SKM-1 treated with dmso at 0.1 percent for 144 hours (cell line): ENCODE data around the gene NME4.

Source experiments
- DNase-seq: peaks from one replicate; lab custom pipeline; 2025; ENCODE audit not compliant: unreplicated experiment; lab: John Stamatoyannopoulos, UW

The NME4 gene

GRCh38 chr16:363110-363765 lies 33.8 kb upstream of the NME4 start:
- no peak for DNase-seq

- no peak for DNase-seq
Measured at GRCh38 chr16:363766-364490, 33.1 kb upstream of the NME4 start.

GRCh38 chr16:364595-365491 lies 32.2 kb upstream of the NME4 start:
- DNase-seq, result no peak

- DNase-seq, result no peak
Measured at GRCh38 chr16:366476-366875, 30.5 kb upstream of the NME4 start.

DNA sequence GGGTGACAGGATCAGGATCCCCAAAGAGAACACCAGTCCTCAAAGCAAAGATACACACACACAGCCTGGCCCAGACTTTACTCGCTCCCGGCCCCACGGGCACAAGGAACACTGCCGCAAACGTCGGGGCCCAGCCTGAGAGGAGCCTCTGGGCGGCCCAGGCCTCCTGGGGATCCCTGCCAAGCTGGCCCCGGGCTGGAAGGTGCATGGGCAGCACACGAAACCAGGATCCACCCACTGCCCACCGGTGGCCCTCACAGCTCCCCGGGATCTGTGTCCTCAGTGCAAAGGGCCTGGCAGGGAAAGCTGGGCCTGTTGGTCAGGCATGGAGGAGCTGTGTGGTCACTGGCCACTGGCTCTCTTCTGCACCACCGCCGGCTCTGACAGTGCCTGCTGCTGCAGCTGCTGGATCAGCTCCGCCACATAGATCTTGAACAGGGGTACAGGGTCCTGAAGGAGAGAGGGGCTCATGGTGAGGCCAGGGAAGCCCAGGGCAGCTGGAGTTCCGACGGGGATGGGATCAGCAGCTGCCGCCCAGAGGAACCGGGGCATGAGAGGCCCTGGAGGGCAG lies 29.6 kb upstream of the NME4 start:
- no peak for DNase-seq

GRCh38 chr16:368388-369158 lies 28.4 kb upstream of the NME4 start:
- DNase-seq, result no peak

DNA sequence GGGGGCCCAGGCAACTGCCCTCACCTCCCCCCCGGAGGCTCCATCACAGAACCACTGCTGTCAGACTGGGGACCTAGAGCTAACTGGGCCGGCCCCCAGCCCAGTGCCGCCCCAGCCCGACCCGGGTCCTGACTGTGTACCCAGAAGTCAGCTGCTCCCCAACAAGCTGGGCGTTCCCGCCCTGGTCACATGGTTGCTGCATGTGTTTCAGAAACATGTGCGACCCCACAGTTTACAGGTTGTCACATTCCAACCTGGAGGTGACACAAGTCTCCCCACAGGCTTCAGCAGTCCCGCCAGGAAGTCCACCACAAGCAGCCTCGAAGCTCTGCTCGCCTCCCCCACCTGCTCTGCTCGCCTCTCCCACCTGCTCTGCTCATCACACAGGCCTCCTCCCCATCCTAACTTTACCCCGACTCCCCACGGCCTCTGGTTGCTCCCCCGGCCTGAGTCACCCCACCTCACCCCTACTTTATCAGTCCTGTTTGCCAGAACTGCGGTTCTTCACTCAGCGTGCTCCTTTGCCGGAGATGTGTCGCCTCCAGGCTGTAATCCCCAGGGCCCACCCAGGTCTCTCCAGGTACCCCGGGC lies 27.6 kb upstream of the NME4 start:
- no peak for DNase-seq

- DNase-seq, result no peak
Measured at GRCh38 chr16:369866-370436, 27.0 kb upstream of the NME4 start.

DNA sequence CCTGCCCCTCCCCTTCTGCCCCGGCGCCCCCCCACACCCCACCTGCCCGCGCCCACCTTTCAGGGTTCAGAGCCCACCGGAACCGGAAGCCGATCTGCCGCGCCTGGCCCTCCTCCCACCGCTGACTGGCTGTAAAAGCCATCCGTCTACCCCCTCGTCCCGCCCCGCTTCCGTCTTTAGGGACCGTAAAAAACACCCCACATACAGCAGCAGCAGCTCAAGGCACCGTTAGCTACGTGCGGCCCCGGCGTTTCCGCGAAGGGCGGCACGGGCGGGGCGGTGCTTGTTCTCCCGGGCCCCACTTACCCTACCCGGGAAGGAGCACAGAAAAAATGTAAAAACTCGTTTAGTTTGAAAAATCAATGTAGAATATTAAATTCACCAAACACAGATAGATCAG lies 26.6 kb upstream of the NME4 start, which contains the start of gene MRPL28:
MRPL28 (minus strand) TSS at position 96 of the 400 bp plus-strand sequence. CDS start 320 bp downstream, outside the sequence.
- peak; percentile 94 for DNase-seq

DNA sequence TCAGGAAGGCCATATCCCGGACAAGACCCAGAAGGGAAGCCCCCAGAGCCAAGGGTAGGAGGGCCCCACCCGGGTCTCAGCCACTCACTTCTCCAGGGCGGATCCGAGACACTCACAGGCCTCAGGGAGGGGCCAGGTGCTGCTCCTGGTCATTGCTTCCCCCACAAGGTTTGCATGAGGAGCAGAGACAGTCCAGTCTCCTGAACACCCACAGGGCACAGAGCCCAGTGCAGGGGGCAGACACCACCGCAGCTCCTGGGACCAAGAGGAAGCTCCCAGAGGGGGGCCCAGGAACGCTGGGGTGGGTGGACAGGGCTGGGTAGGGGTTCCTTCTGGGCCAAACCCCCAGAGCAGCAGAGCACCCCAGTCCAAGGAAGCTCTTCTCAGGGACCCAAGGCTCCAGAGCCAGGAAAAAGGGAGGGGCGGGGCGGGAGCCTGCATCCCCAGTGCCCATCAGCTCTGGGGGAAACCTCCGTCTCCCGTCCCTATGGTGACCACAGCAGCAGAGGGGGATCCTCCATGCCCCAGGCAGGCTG lies 26.0 kb upstream of the NME4 start:
- no peak for DNase-seq

DNA sequence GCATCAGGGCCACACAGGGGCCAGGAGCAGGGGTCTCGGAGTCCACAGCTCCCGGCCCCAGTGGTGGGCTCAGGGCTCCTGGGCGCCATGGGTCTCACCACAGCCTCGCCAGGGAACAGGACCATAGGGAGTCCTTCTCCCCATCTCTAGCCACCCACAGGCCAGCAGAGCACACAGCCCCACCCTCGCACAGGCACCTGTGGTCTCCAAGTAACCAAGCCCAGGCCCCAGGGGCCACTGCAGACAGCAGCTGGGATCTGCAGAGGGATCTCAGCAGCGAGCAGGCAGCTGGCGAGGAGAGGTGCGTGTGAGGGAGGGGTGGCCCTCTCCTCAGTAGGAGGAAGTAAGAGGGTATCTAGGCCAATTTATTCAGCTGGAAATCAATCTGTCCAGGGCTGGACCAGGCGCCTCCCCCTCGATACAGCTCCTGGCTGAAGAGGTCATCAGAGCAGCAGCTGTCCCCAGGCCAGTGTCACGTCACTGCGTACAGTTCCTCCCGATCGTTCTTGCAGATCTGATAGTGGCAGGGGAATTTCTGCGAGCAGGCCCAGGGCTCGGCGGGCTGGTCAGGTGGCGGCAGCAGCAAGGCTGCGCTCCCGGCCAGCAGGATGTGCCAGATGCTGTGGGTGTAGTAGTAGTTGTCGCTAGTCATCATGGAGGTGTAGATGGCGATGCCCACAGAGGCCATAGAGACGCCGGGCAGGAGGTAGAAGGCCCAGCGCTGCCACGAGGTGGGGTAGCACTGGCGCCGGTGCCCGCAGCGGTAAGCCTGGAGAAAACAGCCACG lies 25.3 kb upstream of the NME4 start:
- no peak for DNase-seq

DNA sequence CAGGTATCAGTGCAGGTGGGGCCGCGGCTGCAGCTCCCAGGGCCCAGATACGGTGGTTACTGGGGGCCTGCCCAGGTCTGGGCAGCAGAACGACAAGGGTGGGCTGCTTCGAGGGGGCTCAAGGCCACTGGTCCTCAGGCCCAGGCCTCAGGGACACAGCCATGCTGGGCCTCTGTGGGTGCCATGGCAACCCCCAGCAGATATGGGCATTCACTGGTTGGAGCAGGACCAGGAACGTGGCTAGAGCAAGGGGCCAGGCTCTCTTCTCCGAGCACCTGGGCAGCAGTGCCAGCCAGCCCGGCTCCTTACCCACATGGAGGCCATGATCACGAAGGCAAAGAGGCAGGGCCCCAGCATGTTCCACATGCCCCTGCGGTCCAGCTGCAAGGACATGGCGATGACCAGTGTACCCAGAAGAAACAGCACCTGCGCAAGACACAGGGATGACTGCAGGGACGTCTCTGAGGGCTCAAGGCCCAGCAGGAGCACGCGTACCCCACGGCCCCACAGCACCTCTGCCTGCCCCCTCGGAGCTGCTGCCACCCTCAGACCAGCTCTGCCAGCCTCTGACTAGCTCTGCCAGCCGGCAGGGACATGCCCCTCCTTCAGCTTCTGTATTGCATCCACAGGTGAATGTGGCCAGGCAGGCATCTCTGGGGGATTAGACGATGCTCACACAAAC lies 24.6 kb upstream of the NME4 start:
- no peak for DNase-seq

GRCh38 chr16:373020-373598 lies 23.9 kb upstream of the NME4 start:
- no peak for DNase-seq

- DNase-seq, result no peak
Measured at GRCh38 chr16:373848-374615, 23.0 kb upstream of the NME4 start.

DNA sequence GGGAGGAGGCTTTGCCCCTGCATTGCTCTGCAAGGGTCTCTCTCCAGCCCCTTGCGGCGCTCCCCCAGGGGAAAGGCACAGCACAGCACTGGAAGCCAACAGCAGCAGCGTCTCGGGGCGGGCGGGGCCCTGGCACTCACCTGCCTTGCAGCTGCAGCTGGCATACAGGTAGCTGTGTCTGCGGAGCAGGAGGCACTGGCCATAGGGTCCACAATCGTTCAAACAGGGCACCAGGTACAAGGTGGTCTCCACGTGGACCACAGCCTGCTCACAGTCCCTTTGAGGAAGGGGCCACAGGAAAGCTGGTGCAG lies 22.4 kb upstream of the NME4 start:
- DNase-seq, result no peak

- DNase-seq, result no peak
Measured at GRCh38 chr16:375212-375611, 21.8 kb upstream of the NME4 start.
